Ishikawa (cell line): ENCODE results near the gene SCAPER.

ENCODE experiments used
- CEBPB ChIP-seq: IDR thresholded peaks from 2 replicates; pipeline ENCODE4 v1.6.1; 2012
- CREB1 ChIP-seq: IDR thresholded peaks from 2 replicates; pipeline ENCODE4 v1.6.1; 2012; ENCODE audit warnings: low read depth
- EGR1 ChIP-seq: IDR thresholded peaks from 2 replicates; pipeline ENCODE4 v1.6.1; 2012
- EP300 ChIP-seq: IDR thresholded peaks from 2 replicates; pipeline ENCODE4 v1.6.1; 2012; ENCODE audit warnings: borderline replicate concordance
- FOXM1 ChIP-seq: IDR thresholded peaks from 2 replicates; pipeline ENCODE4 v1.6.1; 2012; ENCODE audit warnings: low read depth, borderline replicate concordance
- NFIC ChIP-seq: IDR thresholded peaks from 2 replicates; pipeline ENCODE4 v1.6.1; 2012
- RAD21 ChIP-seq: IDR thresholded peaks from 2 replicates; pipeline ENCODE4 v1.6.1; 2012; ENCODE audit warnings: low read depth
- TAF1 ChIP-seq: IDR thresholded peaks from 2 replicates; pipeline ENCODE4 v1.6.1; 2012; ENCODE audit warnings: low read depth, mild to moderate bottlenecking
- TCF12 ChIP-seq: IDR thresholded peaks from 2 replicates; pipeline ENCODE4 v1.6.1; 2012; ENCODE audit warnings: low read depth
- TEAD4 ChIP-seq: IDR thresholded peaks from 2 replicates; pipeline ENCODE4 v1.6.1; 2012
- YY1 ChIP-seq: IDR thresholded peaks from 2 replicates; pipeline ENCODE4 v1.6.1; 2012; ENCODE audit warnings: low read depth
- ZBTB7A ChIP-seq: IDR thresholded peaks from 2 replicates; pipeline ENCODE4 v1.6.1; 2012; ENCODE audit warnings: low read depth
- TF ChIP-seq, protein P1 (sequence below): IDR thresholded peaks from 2 replicates; pipeline ENCODE4 v1.6.1; 2012
- TF ChIP-seq, protein P2 (sequence below): IDR thresholded peaks from 2 replicates; pipeline ENCODE4 v1.6.1; 2012; ENCODE audit warnings: low read depth, mild to moderate bottlenecking
- TF ChIP-seq, protein P3 (sequence below): IDR thresholded peaks from 2 replicates; pipeline ENCODE4 v1.6.1; 2012

Gene SCAPER

DNA sequence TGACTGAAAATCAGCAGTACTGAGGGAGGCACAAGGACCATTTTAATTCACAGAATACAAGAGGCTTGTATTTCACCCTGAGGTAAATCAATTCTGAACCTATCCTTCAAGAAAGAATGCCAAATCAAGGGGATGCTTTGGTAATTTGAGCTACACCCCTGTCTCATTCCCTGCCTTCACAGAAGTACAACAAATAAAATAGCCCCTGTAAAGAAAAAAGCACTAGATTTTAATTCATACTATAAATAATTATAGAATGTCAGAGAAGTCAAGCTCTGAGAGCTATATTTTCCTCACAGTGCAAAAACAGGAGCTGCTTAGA, 319.6 kb downstream of the SCAPER start:
- TF ChIP-seq, protein P1, sequence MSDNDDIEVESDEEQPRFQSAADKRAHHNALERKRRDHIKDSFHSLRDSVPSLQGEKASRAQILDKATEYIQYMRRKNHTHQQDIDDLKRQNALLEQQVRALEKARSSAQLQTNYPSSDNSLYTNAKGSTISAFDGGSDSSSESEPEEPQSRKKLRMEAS: no peak
- TF ChIP-seq TEAD4: no peak
- no peak for TF ChIP-seq YY1
- TF ChIP-seq, protein P2, sequence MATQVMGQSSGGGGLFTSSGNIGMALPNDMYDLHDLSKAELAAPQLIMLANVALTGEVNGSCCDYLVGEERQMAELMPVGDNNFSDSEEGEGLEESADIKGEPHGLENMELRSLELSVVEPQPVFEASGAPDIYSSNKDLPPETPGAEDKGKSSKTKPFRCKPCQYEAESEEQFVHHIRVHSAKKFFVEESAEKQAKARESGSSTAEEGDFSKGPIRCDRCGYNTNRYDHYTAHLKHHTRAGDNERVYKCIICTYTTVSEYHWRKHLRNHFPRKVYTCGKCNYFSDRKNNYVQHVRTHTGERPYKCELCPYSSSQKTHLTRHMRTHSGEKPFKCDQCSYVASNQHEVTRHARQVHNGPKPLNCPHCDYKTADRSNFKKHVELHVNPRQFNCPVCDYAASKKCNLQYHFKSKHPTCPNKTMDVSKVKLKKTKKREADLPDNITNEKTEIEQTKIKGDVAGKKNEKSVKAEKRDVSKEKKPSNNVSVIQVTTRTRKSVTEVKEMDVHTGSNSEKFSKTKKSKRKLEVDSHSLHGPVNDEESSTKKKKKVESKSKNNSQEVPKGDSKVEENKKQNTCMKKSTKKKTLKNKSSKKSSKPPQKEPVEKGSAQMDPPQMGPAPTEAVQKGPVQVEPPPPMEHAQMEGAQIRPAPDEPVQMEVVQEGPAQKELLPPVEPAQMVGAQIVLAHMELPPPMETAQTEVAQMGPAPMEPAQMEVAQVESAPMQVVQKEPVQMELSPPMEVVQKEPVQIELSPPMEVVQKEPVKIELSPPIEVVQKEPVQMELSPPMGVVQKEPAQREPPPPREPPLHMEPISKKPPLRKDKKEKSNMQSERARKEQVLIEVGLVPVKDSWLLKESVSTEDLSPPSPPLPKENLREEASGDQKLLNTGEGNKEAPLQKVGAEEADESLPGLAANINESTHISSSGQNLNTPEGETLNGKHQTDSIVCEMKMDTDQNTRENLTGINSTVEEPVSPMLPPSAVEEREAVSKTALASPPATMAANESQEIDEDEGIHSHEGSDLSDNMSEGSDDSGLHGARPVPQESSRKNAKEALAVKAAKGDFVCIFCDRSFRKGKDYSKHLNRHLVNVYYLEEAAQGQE: no peak
- TF ChIP-seq CEBPB: no peak
- TF ChIP-seq TAF1: no peak
- TF ChIP-seq EP300: no peak
- no peak for TF ChIP-seq ZBTB7A
- TF ChIP-seq FOXM1: no peak

DNA sequence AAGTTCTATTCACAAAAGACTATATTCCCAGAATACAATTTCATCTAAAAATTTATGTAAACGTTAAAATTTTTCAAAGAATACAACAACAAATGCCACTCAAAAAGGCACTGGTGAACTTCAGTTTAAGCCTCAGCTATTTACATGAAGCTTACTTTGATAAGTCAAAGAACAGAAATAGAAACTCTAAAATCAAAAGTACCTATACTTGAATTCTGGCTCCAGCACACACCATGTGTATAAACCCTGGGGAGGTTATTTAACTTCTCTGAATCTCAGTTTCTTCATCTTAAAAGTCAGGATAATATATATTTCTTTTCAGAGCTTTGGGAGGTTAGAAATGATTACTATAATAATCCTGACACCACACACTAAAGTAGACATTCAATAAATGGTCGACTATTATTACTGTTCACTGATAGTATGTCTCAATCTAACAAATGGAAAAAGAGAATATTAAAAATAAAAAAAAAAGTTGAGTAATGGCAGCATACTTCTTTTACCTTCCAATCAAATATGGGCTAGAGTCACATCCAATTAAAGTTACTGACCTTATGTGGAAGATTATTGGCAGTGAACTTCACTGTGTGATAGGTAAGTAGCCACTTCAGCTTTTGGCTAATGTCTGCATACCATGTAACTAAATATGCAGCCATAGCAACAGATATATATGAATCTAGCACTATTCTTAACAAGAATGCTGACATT, 320.1 kb downstream of the SCAPER start:
- TF ChIP-seq EP300: no peak
- TF ChIP-seq, protein P3, sequence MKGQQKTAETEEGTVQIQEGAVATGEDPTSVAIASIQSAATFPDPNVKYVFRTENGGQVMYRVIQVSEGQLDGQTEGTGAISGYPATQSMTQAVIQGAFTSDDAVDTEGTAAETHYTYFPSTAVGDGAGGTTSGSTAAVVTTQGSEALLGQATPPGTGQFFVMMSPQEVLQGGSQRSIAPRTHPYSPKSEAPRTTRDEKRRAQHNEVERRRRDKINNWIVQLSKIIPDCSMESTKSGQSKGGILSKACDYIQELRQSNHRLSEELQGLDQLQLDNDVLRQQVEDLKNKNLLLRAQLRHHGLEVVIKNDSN: no peak
- TF ChIP-seq CREB1: no peak
- TF ChIP-seq TCF12: no peak
- no peak for TF ChIP-seq EGR1

DNA sequence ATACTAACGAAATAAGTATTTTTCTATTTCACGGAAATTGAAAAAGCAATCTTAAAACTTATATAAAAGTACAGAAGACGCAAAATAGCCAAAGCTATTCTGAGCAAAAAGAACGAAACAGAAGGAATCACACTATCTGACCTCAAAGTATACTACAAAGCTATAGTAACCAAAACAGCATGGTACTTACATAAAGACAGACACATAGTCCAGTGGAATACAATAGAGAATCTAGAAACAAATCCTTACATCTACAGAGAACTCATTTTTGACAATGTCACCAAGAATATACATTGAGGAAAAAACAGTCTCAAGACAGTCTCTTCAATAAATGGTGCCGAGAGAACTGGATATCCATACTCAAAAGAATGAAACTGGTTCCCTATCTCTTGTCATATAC, 322.6 kb downstream of the SCAPER start:
- TF ChIP-seq TEAD4: no peak
- TF ChIP-seq EP300: no peak
- no peak for TF ChIP-seq ZBTB7A

DNA sequence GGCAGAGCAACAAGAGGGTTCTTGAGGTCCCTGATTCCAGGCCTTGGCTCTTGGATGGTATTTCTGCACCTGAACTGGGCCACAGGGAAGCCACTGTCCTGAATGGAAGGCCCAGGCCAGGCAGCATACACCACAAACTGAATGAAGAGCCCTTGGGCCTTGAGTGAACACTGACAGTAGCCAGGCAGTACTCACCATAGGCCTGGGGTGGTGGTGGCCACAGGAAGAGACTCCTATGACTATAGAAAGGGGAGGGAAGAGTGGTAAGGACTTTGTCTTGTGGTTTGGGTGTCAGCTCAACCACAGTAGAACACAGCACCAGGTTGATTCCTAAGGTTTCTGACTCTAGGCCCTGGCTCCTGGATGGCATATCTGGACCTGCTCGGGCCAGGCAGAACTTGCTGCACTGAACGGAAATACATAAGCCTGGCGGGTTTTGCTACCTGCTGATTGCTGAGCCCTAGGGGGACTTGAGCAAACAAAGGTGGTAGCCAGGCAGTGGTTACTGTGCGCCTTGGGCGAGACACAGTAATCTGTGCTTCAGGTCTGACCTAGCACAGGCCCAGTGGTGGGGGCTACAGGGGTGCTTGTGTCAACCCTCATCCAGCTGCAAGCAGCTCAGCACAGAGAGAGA, 327.1 kb downstream of the SCAPER start:
- TF ChIP-seq RAD21 (no peak), TEAD4 (no peak), FOXM1 (no peak)
- TF ChIP-seq, protein P2: no peak

DNA sequence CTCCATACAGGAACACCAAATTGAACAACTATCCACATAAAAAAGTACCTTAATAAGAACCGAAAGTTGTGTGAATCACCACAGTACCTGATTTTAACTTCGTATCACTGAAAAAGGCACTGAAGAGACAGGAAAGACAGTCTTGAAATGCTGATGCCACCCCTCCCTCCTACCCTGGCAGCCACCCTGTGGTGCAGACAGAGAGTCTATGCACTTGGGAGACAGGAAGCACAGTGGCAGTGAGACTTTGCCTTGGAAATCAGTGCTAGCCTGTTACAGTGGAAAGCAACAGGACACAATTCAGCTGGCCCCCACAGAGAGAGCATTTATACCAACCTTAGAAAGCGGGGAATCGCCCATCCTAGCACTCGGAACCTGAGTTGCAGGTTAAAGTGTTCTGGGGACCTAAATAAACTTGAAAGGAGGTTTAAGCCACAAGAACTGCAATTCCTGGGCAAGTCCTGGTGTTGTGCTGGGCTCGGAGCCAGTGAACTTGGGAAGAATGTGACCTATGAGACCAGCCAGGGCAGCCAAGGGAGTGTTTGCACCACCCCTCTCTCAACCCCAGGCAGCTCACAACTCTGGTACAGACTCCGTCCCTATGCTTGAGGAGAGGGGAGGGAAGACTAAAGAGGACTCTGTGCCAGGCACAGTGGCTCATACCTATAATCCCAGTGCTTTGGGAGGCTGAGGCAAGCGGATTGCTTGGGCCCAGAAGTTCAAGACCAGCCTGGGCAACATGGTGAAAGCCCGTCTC, 328.4 kb downstream of the SCAPER start:
- no peak for TF ChIP-seq YY1
- TF ChIP-seq, protein P3: no peak
- TF ChIP-seq NFIC: peak; percentile 74
- TF ChIP-seq TEAD4: peak; percentile 67
- no peak for TF ChIP-seq TAF1
- no peak for TF ChIP-seq CREB1

DNA sequence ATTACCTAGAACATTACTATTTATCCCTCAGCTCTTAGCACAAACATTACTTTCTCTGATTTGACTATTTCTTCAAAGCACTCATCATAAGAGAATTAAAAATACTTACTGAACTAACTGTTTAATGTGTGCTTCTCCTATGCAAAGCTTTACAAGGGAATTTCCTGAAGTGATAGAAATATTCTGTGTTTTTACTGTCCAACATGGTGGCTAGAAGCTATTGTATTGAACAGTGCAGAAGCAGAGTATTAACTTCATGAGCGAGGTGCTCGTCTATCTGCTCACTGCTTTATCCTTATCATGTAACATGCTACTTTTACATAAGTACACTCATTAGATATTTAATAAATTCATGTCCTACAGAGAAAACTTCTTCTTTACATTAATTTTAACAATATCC, 329.5 kb downstream of the SCAPER start:
- TF ChIP-seq CREB1: no peak
- TF ChIP-seq, protein P1: no peak
- TF ChIP-seq CEBPB: no peak

DNA sequence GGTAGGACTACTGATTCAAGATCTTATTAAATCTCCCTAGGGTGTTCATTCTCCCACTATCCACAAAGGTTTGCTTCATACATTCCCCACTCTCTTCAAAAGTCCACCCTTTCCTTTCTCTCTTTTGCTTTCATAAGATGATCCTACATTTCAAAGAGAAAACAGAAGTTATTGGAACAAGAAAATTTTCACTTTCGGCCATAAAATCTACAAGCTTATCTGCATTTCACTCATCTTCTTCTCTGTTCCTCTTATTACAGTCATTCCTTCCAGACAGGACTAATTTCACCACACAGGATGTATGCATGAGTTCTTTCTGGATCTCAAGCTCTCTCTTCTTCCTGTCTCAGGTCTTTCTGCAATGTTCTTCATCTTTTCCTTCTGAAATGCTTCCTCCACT, 329.9 kb downstream of the SCAPER start:
- TF ChIP-seq RAD21: no peak
- TF ChIP-seq YY1: no peak
- TF ChIP-seq CREB1: no peak
- TF ChIP-seq ZBTB7A: no peak
- TF ChIP-seq, protein P1: no peak
- TF ChIP-seq EGR1: no peak
- TF ChIP-seq, protein P2: no peak
- no peak for TF ChIP-seq FOXM1
- TF ChIP-seq CEBPB: no peak
- no peak for TF ChIP-seq TCF12
- no peak for TF ChIP-seq NFIC
- no peak for TF ChIP-seq TAF1
- no peak for TF ChIP-seq TEAD4
- TF ChIP-seq, protein P3: no peak
- no peak for TF ChIP-seq EP300
